GM12801 (cell line): Measurements from ENCODE around the gene GPAT3.

Experiments used
- CTCF ChIP-seq: IDR thresholded peaks from one replicate; pipeline ENCODE4 v1.5.1; 2011; ENCODE audit warnings: control low read depth; ENCODE audit not compliant: insufficient read length; ENCODE audit errors: extremely low read depth

Gene GPAT3

GRCh38 chr4:83644677-83645659, 109.1 kb downstream of the GPAT3 start:
- TF ChIP-seq CTCF, result no peak

GRCh38 chr4:83646538-83647239, 110.8 kb downstream of the GPAT3 start:
- TF ChIP-seq CTCF, result no peak

GRCh38 chr4:83651846-83652245, 115.9 kb downstream of the GPAT3 start:
- TF ChIP-seq CTCF, result no peak
